Inferior parietal cortex (tissue), 1 donor: Measurements from ENCODE around the gene SPRYD4.
A peak's percentile ranks its signal among the peaks of the same experiment; 100 is the strongest.
"Not testable (repeated sequence)": the region's sequence is repeated elsewhere in the genome, so short reads cannot be mapped to it uniquely, and the experiment has no call there.

Experiments used
- DNase-seq: peaks from one replicate; pipeline ENCODE4 v3.0.0-alpha.2; 2016; ENCODE audit errors: extremely low spot score

The SPRYD4 gene

DNA sequence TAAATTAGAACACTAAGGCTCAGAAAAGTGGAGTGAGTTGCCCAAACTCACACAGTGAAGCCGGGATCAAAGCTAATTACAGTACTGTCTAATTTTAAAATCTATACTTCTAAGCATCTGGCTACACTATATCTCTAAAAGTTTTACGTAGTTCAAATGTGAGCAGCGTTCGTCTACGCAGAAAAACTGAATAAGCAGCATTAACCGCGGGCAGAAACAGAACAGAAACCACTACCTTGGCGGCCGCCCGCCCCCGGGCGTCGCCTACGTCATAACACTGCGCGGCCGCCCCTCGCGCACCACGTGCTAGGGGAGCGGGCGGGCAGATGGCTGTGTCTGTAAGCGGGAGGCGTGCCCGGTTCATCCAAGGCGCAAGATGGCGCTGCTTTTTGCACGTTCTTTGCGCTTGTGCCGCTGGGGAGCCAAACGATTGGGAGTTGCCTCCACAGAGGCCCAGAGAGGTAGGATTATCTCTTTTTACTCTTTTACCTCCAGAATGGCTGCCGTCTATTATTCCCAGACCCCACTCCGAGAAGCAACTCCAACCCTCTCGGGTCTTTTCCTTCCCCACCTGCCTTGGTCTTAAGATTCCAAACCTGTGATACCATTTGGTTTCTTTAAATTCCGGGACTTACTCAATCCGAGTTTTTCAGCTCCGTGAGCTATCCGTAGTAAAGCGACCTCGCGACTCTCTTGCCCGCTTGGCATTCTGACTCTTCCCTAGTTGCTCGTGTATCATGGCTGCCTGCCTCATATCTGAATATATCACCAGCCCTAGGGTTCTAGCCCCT is at the start of gene SPRYD4:
TSS of gene SPRYD4 (plus strand) at position 363 of the 791 bp plus-strand sequence. CDS start at position 377, 14 bp downstream.
- DNase-seq: peak; percentile 96

DNA sequence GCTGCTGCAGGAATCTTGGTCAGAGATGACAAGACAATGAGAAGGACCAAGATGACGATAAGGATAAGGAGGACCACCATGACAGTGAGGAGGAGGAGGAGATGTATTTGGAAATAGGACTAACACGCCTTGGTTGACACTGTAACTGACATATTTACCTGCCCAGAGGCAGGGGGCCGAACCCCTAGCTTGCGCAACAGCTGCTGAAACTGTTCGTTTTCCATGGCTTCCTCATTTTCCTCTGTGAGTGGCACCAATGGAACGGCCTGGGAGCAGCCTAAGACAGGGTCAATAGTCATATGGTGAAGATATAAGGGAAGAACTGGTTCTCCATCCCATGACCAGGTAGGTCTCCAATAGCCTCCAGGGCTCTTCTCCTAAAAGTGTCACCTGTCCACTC is 48.0 kb upstream of the SPRYD4 start:
- no peak for DNase-seq

DNA sequence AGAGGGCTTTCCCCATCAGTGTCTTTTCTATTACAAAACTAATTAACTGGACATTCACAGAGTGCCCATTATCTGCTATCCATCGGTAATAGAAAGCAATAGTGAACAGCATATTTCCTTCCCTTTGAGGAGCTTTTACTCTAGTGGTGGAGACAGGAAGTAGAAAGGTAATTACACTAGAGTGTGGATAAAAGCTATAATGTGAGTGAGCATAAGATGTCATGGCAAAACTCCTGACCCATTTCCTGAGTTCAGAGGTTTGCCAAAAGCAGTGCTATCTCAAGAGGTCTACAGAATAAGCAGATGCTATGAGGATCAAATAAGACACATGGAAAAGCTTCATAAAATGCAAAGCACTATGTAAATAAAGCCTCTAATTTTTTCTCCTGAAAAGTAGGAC is 43.2 kb upstream of the SPRYD4 start:
- no peak for DNase-seq

DNA sequence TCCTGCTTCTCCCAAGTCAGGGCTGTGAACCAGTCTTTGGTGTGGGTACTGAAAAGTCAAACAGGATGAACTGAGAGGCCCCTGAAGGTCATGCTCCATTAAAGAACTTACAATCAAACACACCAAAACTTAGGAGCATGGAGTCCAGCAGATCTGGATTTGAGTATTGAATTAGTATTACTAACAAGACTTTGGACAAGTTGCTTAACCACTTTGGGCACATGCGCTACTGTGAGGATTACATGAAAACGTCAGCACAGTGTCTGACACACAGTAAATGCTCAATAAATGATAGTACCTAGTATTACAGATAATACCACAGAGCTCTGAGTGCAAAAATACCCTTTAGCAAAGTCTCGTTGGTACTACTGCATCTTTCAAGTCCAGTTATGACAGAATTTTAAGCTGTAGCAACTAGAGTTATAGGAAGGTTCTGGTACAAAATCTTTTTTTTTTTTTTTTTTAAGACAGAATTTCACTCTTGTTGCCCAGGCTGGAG is 42.4 kb upstream of the SPRYD4 start:
- no peak for DNase-seq

DNA sequence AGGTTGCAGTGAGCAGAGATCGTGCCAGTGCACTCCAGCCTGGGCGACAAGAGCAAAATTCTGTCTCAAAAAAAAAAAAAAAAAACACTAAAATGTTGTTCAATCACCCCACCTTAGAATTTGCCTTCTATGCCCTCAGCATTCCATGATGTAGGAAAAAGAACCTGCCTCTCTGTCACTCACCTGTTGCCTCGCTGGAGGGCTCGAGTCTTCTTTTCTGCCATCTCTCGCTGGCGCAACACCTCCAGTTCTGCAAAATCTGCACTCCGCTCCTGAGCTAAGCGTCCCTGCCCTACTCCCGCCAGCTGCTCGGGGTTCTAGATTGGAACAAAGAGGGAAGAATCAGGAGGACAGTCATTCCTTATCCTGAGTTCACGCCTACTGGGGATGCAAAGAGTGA is 37.1 kb upstream of the SPRYD4 start:
- no peak for DNase-seq

DNA sequence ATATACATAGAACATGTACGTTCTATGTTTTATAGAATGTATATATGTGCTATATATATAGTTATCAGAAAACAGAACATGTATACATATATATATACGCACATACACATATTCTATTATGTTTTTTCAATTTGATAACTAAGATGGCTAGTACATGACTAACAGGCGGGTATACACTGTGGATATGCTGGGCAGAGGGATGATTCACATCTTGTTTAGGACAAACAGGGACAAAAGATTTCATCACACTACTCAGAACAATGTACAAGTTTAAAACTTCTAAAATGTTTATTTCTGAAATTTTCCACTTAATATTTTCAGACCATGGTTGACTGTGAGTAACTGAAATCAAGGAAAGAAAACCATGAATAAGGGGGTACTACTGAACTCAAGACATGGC is 36.5 kb upstream of the SPRYD4 start:
- DNase-seq: no peak

DNA sequence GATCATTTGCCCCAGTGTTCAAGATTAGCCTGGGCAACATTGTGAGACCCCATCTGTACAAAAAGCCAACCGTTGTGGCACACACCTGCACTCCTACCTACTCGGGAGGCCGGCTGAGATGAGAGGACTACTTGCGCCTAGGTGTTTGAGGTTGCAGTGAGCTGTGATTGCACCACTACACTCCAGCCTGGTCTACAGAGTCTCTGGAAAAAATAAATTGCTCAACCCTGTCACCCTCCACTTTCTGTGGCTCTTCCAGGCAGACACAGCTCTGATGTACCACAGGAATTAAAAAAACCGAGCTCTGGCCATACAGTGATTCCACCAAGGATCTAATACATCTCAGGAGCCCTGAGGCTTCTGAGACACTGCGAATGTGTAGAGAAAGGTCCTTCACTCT is 33.5 kb upstream of the SPRYD4 start:
- DNase-seq: no peak

DNA sequence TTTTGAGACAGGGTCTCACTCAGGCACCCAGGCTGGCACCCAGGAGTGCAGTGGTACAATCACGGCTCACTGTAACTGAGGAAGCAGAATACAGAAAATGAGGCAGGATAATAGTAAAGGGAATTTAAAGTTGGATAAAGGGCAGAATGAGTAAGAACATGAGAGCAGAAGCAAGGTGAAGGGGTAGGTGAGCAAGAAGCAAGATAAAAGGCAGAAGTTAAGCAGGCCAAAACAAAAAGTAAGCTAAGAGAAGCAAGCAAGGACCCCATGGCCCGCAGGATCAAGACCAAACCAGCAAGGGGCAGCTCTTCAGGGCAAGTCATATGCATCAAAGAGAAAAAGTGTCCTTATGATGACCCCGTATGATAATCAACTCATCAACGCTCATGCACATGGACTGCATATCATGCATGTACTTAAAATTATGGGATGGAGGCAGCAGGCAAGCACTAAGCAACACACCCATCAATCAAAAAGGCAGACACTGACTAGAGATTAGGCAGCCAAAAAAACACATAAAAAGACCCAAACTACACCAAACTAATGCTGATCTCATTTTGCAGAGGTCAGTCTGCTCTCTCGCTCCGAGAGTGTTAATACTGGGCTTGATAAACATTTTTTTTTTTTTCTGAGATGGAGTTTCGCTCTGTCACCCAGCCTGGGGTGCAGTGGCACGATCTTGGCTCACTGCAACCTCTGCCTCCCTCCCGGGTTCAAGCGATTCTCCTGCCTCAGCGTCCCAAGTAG is 30.8 kb upstream of the SPRYD4 start:
- DNase-seq: peak; percentile 5

DNA sequence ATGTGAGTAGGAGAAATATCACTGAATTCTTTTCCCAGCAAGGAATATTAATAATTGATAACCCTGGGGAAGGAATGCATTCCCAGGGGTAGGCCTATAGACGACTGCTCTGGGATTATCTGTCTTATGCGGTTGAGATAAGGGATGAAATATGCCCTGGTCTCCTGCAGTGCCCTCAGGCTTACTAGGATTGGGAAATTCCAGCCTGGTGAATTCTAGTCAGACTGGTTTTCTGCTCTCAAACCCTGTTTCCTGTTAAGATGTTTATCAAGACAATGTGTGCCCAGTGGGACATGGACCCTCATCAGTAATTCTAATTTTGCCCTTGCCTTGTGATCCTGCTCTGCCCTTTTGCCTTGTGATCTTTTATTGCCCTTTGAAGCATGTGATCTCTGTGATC is 25.2 kb upstream of the SPRYD4 start:
- not testable (repeated sequence) for DNase-seq

DNA sequence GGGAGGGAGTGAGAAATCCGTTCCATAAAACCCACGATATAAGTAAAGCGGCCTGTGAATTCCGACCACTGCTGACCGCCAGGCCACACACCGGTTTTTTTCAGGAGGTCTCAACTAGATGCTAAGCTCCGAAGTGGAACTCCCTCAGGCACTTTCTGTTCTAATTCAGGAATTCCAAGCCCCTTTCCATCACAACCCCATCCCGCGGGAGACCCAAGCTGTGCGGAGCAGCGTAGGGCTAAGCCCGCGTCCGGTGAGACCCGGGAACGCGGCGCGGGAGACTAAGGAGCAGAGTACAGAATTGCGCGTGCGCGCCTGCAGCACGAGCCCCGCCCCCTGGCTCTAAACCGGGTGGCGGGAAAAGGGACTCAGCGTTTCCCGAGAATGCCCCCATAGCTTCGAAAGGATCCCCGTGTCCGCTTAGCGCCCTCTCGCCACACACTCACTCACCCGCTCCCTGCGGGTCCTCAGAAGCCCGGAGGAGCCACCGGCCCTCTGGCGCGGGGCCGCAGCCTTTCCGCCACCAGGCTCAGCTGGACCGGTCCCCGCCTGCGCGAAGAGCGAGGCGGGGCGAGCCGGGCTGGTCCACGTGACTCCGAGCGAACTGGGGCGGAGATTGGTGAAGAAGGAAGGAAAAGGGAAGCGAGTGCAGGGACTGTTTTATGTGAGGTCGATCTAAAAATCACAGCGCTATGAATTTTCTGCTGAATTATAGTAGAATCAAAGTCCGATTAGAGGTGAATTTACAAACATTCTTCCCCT is 19.3 kb upstream of the SPRYD4 start, which contains the start of gene TIMELESS:
TSS of gene TIMELESS (minus strand) at position 567 of the 762 bp plus-strand sequence. CDS start 15,256 bp downstream, outside the sequence.
- DNase-seq: peak; percentile 92

DNA sequence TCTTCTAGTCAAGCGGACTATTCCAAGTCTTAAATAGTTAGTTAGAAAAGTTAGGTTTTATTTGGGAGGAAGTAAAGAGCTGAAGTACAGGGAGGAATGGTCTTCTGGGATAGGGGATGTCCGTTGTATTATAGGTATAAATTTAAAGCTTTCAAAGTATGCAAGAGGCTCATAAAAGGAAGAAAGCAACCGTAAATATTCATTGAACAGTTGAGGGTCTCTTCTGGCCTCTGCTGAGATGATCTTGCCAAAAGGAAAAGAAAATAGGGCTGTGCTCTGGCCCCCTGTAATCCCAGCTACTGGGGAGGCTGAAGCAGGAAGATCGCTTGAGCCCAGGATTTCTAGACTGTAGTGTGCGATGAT is 18.8 kb upstream of the SPRYD4 start:
- DNase-seq: no peak

DNA sequence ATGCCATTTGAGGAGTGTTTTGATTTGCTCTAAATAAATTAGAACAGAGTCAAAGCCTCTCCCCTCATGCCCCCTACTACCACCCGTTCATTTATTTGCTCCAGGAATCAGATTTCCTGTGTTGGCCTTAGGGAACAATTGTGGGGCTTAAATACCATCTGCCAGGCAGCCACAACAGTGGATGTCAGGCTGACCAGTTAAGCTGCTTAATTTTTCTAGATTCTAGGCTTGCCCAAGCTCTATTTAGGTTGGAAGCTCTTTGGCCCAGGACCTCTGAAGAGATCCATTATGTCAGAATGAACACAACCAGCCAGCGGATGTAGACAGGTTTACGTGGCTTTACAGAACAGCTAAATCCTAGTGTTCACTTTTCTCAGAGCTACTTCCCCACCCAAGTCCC is 18.1 kb upstream of the SPRYD4 start:
- no peak for DNase-seq

DNA sequence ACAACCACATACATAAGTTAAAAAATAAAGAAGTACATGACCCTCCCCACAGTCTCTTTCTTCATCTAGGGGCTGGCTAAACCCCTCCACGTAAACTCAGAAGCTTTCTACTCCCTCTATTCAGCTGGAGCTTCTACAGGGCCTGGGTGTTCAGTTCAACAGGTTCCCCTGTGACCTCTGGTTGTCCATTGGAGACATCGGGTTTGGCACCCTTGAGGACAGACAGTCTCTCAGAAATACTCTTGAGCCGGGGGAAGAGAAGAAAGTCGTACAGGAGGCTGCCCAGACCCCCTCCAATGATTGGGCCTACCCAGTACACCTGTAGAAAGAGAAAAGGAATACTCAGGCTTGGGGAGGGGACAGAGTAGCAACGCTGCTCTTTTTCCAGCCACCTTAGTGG is 17.2 kb upstream of the SPRYD4 start:
- no peak for DNase-seq

DNA sequence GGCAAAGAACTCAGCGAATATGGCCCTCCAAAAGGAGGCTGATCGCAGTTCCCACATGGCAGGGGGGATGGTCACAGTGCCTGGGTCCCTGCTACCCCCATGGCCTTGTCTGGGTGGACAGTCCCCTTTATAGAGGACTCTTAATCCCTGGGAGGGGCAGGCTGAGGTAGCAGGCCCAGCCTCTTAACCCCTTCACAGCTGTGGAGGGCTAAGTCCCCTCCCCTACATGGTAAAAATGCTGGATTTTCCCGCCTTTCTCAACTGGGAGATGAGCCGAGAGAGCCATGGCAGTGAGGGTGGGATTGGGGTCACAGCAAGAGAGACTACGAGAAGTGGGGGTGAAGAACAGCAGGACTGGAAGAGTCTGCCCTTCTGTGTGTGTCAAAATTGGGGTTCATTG is 13.8 kb upstream of the SPRYD4 start, which contains the start of gene MIP:
TSS of gene MIP (minus strand) at position 101 of the 400 bp plus-strand sequence. CDS start at position 57, 44 bp downstream.
- no peak for DNase-seq

DNA sequence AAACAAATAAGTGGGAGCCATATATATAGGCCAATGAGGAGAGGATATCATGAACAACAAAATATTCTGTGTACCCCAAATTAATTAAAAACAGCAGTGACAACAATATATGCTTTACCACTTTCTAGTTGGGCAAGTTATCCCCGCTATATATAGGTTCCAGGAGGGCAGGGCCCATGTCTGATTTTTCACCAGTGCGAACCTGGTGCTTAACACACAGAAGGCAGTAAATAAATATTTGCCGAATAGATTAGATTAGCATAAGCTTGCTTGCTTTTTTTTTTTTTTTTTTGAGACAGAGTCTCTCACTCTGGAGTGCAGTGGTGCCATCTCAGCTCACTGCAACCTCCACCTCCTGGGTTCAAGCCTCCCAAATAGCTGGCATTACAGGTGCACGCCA is 10.6 kb upstream of the SPRYD4 start:
- DNase-seq: no peak

DNA sequence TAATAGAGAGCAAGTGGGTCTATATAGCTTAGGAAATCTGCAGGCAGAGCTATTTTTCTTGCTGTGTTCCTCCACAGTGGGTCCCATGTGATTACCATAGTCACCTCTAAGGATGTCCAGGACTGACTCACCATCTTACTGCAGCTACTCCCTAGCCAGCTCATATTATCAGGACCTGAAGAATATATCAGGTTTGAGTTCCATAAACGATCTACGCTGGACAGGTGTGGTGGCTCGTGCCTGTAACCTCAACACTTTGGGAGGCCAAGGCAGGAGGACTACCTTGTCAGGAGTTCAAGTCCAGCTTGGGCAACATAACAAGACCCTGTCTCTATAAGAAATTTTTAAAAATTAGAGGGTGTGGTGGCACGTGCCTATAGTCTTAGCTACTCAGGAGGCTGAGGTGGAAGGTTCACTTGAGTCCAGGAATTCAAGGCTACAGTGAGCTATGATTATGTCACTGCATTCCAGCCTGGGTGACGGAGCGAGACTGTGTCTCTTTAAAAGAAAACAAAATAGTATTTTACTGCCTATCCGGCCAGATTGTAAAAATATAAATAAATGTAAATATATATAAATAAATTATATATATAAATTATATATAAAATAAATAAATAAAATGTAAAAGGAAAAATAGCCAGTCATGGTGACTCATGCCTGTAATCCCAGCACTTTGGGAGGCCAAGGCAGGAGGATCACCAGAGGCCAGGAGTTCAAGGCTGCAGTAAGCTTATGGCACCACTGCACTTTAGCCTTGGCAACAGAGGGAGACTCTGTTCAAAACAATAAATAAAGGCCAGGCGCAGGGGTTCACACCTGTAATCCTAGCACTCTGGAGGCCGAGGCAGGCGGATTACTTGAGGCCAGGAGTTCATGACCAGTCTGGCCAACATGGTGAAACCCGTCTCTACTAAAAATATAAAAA is 6.9 kb upstream of the SPRYD4 start:
- DNase-seq: no peak

DNA sequence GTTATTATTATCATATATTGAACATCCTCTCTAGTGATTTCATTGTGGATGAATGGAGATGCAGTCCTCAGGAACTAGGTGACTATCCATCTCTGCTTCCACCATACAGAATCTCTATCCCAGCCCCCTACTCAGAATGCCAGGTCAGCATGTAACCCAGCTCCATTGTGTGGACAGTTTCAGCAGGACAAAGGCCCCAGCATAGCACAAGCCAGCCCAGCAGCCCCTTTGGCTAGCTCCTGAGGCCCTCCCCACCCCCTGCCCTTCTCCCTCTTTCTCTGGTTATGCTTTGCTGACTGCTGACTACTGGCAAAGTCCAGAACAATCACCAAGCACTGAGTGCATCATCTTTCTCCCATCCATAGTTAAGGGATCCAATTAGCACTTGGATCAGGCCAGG is 5.8 kb upstream of the SPRYD4 start:
- DNase-seq: no peak

DNA sequence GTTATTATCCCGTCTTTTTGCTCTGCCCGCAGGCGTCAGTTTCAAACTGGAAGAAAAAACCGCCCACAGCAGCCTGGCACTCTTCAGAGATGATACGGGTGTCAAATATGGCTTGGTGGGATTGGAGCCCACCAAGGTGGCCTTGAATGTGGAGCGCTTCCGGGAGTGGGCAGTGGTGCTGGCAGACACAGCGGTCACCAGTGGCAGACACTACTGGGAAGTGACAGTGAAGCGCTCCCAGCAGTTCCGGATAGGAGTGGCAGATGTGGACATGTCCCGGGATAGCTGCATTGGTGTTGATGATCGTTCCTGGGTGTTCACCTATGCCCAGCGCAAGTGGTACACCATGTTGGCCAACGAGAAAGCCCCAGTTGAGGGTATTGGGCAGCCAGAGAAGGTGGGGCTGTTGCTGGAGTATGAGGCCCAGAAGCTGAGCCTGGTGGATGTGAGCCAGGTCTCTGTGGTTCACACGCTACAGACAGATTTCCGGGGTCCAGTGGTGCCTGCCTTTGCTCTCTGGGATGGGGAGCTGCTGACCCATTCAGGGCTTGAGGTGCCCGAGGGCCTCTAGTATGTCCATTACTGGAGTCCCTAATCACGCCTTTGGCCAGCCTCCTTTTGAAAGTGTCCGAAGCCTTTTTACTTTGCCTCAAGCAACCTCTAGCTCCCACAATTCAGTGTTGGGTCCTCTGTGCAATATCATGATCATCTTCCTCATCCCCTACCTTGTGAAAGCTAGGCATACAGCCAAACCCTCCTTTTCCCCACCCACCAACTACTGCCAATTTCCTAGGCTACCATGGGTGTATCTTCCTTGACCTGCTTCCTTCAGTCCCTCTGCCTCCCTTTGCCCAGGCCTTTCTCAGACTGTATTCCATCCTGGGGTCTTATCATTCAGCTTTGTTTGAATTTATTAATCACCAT is 891 bp downstream of the SPRYD4 start:
- DNase-seq: no peak

DNA sequence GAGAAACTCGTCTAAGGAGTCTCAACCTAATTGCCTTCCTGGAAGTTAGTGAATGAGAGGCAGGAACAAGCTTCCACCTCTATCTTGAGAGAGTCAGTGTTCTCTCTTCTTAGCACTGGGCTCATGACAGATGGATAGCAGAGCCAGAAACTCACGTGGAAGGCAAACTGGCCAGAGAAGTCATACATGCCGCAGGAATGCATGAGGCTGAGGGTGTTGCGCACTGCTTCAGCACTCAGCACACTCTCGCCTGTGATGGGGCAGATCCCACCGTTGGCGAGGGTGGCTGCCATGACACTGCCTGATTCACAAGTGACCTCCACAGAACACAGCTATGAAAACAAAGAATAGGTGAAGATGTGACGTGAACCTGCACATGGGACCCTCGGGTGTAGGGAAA is 6.0 kb downstream of the SPRYD4 start:
- no peak for DNase-seq

DNA sequence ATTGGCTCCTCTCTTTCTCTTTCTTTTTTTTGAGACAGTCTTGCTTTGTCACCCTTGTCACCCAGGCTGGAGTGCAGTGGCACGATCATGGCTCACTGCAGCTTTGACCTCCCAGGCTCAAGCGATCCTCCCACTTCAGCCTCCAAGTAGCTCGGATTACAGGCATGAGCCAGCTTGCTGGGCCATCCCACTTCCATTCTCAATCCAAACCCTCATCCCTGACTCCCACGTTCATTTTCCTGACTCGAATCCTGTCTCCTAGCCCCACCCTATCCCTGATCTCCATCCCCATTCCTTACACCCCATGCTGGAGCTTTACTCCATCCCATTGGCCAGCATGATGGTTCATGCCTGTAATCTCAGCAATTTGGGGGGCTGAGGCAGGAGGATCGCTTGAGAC is 7.8 kb downstream of the SPRYD4 start:
- no peak for DNase-seq
